Activated T-cell treated with anti-CD3 and anti-CD28 coated beads for 48 hours (primary cell): ENCODE measurements around the gene RUNDC1.
"Not testable (repeated sequence)": the region's sequence is repeated elsewhere in the genome, so short reads cannot be mapped to it uniquely, and the experiment has no call there.

ENCODE experiments used
- DNase-seq: peaks from one replicate; pipeline ENCODE4 v3.0.0-alpha.2; 2020; ENCODE audit warnings: low read depth

Gene RUNDC1

DNA sequence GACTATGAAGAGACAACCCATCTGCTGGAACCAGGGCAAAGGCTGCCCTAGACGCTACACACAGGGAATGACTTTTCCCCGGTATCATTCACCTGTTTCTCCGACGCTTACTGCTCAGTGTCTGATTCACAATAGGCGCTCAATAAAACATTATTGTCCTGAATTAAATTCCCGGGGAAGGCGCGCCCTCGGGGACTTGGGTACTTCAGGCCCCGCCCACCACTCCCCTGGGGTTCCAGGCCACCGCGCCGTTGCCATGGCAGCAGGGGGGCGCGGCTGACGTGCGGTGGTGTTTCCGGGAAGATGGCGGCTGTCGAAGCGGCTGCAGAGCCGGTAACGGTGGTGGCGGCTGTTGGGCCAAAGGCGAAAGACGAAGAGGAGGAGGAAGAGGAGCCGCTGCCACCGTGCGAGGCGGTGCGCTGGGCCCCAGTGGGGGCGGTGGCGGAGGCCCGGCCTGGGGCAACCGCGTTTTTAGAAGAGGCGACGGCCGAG is at the start of gene RUNDC1:
TSS of gene RUNDC1 (plus strand) at position 292 of the 492 bp plus-strand sequence. CDS start at position 304, 12 bp downstream.
- peak; percentile 91 for DNase-seq

DNA sequence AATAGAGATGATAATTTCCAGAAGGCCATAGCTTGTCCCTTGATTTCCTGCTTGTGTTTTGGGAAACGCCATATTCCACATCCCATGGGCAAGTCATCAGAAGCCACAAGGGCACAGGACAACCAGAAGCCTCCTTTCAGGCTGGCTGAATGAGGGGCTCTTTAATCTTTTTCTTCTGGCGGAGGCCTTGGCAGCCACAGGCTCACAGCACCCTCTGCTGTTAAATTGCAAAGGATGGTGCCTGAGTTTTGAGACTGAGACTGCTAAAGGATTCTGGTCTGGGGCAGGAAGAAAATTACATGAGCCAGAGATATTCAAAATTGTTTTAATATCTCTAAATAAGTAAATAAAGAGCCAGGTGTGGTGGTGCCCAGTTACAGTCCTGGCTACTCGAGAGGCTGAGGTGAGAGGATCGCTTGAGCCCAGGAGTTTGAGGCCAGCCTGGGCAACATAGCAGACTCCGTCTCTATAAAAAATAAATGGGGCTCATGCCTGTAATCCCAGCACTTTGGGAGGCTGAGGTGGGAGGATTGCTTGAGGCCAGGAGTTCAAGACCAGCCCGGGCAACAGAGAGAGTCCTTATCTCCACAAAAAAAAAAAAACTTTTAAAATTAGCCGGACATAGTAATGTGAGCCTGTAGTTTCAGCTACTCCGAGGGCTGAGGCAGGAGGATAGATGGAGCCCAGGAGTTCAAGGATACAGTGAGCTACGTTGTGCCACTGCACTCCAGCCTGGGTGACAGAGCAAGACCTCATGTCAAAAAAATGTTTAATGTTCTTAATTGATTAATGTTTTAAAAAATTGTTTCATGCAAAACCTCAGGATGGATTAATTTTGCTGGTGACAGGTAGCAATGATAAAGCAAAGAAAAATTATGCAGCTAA is 42.4 kb upstream of the RUNDC1 start:
- DNase-seq, result peak; percentile 15

DNA sequence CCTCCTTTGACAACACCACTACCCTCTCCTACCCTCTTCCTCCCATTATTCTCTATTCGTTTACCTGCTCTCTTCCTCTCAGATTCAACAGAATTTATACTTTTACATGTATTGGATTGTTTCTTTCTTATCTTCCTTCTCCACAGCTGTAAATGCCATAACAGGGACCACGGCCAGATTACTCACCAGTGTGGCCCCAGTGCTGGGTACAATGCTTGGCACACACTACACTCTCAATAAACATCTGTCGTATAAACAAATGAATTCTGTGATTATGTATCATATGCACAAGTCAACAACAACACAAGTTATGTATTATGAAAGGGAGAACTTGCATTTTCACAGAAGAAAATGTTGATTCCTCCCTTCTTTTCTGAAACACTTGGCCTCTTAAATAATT is 36.2 kb upstream of the RUNDC1 start:
- DNase-seq, result no peak

DNA sequence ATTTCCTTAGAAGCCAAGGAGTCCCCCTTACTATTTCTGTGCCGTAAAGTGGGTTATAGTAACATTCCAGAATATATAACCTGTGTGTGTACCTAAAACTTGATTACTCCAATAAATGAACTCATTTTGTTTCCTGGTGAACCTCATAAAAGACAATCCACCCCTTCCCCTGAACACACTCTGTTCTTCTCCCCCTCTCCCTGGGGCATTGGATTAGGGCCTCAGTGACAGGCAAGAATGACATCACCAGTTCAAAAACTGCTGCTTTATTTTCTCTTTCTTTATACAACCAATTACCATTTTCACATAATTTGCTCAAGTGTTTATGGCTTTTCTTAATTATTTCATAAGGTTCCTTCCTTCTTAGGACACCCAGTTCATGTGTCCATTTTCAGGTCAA is 33.6 kb upstream of the RUNDC1 start:
- DNase-seq, result no peak

DNA sequence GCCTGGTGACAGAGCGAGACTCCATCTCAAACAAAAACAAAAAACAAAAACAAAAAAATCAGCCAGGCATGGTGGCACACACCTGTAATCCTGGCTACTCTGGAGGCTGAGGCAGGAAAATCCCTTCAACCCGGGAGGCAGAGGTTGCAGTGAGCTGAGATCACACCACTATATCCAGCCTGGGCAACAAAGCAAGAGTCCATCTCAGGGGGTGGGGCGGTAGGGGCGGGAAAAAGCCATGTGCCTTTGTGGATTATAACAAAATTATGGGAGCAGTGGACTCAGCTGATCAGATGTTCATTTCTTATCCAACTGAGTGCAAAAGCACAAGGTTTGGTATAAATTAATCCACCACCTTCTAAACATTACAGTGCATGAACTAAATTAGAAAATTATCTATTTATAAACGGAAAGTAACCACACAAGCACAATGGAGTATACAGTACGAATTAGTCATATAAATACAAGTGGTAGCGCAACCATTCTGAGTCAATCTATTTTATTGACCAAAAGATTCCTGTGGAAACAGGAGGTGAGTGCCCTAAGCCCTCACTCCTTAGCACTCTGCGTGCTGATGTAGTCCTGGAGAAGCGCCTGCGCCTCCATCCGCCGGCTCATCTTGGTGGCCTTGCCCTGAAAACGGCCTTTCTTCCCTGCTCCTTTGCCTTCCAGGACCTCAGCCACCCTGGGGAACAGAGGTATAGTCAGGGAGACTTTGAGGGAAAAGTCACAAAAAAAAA is 30.2 kb upstream of the RUNDC1 start:
- DNase-seq, result no peak

DNA sequence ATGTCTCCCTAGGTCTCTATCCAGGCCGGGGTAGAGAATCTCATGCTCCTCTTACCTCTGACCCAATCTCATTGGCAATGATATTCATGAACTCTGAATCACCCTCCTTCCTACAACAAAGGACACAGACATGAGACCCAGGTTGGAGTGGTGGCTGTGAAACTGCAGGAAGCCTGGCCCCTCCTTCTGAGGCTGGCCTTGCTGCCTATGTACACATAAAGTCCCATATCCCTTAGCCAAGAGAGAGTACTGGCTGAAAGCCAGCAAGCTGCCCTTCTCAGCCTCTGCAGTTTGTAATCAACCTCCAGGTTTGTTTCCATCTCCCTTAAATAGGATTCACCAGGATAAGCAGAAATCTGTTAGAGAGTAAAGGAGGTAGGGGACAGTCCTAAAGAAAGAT is 26.7 kb upstream of the RUNDC1 start:
- DNase-seq, result no peak

DNA sequence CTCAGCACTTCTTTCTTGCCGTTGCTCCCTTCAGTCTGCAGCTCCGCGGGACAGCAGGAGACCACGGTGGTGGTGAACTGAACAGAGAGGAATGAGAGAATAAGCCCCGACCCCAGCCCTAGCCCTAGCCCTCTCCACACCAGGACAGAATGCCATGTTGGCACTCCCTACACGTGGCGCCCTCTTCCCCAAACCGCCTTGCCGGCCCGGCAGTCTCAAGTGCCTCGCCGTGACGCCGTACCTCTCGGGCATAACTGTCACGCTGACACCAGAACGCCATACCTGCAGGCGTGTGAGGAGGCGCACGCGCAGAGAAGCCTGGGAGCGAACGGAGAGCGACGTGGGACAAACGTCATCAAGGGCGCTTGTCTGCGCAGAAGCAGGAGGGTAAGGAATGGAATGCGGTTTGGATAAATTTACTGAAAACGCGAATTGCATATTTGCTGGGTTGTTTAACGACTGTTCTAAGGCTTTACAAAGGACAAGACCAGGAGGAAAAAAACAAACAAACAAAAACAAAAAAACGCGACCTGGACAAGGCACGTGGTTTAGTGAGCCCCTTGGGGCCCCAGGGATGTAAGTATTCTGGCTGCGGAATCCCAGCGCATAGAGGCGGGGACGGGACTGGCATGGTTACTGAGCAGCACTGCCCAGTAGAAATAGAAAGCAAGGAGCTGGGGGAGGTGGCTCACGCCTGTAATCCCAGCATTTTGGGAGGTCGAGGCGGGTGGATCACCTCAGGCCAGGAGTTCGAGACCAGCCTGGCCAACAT is 16.0 kb upstream of the RUNDC1 start, which contains the start of gene AARSD1:
TSS of gene AARSD1 (minus strand) at position 294 of the 772 bp plus-strand sequence. CDS start at position 280, 14 bp downstream.
- DNase-seq, result peak; percentile 88

DNA sequence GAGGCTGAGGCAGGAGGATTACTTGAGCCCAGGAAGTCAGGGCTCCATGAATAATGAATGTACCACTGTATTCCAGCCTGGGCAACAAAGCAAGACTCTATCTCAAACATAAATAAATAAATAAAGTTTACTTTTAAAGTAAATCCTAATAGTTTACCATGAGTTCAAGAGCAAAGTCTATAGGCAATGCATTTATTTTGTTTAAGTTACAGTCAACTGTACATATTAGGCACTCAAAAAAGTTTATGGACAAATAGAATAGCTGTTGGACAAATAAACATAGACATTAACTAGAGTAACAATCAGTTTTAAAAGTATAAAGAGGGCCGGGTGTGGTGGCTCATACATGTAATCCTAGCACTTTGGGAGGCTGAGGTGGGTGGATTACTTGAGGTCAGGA is 12.4 kb upstream of the RUNDC1 start:
- no peak for DNase-seq

DNA sequence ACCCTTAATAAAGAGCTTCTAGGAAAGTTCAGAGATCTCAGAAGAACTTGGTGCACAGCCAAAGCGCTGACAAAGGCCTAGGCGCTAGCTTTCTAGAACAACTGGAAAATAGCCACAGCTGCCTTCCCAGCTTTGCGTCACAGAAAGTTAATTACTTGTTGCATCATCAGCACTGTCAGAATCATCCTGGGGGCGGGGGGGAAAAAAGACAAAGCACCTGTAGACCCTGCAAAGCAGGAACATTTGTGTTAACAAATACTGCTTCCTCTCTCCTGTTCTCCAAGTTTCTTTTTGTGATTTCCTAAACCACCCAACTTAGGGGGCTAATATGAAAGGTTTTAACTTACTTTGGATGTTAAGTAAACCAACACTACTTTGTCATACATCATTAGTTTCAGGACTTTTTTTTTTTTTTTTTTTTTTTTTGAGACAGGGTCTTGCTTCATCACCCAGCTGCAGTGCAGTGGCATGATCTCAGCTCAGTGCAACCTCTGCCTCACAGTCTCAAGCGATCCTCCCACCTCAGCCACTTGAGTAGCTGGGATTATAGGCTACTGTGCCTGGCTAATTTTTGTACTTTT is 11.3 kb upstream of the RUNDC1 start:
- DNase-seq, result no peak

DNA sequence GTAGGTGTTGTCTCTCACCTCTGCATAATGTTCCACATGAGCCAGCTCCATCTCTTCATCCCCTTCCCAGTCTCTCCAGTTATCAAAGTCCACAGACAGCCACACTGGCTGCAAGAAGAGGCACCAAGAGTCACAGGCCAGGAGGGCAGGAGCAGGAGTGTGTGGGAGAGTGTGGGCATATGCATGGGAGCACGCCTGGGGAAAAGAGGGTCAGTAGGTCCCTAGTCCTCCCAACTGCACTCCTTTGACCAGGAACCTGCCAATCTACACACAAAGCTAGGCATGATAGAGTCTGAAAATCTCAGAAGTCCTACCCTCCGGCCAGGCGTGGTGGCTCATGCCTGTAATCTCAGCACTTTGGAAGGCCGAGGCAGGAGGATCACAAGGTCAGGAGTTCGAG is 8.8 kb upstream of the RUNDC1 start:
- no peak for DNase-seq

DNA sequence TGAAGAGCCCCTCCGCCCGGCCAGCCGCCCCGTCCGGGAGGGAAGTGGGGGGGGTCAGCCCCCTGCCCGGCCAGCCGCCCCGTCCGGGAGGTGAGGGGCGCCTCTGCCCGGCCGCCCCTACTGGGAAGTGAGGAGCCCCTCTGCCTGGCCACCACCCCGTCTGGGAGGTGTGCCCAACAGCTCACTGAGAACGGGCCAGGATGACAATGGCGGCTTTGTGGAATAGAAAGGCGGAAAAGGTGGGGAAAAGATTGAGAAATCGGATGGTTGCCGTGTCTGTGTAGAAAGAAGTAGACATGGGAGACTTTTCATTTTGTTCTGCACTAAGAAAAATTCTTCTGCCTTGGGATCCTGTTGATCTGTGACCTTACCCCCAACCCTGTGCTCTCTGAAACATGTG is 7.0 kb upstream of the RUNDC1 start:
- DNase-seq, result not testable (repeated sequence)

DNA sequence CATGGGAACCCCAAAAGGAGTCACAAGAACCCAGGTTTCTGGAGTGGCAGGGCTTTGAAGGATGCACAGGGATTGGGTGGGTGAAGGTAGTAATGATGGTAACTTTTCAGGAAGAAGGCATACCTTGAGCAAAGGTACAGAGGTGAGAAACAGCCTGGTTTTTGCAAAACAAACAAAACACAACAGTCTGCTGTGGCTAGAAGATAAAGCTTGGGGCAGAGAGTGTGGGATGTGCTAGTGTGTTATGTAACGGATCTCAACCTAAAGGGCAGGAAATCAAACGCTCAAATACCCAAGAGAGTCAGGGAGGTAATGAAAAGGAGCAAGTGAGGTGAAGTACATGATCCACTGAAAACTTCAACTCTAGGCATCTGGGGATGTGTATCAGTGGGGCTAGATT is 5.1 kb upstream of the RUNDC1 start:
- DNase-seq, result no peak

DNA sequence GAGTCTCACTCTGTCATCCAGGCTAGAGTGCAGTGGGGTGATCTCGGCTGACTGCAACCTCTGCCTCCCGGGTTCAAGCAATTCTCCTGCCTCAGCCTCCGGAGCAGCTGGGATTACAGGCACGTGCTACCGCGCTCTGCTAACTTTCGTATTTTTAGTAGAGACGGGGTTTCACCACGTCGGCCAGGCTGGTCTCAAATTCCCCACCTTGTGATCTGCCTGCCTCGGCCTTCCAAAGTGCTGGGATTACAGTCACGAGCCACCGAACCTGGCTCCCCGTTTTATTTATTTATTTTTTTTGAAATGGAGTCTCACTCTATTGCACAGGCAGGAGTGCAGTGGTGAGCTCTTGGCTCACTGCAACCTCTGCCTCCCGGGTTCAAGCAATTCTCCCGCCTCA is 4.7 kb upstream of the RUNDC1 start:
- DNase-seq, result not testable (repeated sequence)

DNA sequence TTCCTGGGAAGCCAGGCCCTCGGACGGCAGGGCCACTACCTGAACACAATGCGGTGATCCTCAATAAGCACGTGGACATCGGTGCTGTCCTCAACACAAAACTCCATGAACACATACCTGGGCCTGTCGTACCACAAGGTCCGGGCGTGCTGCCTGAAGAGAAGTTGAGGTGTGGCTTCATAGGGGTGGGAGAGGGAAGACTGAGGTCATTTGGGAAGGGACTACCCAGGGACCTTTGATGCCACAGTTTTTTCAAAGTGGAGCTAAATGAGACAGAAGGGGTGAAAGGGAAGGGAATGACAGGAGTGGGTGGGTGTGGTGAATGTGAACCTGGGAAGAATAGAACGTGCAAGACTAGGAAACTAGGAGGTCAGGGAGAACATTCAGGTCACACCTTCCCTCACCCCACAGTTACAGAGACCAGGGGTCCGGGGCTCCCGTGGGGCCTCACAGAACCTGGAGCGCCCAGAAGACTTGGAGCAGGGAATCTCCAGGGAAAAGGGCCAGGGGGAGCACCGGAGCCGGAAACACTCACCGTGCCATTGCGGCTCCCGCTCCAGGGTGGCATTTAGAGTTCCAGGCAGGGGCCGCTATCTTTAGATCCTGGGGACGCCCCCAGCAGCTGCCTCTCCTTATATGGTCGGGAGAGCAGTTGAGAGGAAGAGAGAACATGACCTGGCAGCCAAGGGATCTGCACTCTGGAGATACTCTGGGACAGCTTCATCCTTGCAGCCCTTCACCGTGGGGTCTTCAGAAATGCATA is 673 bp upstream of the RUNDC1 start, which contains the start of gene PTGES3L:
TSS of gene PTGES3L (minus strand) at position 570 of the 763 bp plus-strand sequence. CDS start at position 543, 27 bp downstream.
- peak; percentile 25 for DNase-seq

DNA sequence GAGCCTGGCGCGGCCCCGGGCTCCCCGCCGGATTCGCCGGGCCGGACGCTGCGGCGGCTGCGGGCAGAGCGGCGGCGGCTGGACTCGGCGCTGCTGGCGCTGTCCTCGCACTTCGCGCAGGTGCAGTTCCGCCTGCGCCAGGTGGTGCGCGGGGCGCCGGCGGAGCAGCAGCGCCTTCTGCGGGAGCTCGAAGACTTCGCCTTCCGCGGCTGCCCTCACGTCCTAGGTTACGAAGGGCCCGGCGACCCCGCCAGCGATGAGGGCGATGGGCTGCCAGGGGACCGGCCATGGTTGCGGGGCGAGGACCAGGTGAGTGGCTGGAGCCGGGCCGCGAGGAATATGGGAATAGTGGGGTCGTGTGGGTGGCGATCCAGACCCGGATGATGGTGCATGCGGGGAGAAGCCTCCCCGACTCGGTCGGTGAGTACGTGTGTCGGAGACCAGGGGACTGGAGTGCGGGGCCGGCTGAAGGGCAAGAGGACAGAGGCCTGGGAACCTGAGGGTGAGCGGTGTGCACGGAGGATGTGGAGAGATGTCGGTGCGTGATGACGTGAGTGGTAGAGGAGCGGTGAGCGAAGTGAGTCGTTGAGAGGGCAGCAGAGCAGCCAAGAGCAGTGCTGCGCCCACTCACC is 517 bp downstream of the RUNDC1 start:
- DNase-seq, result peak; percentile 64

DNA sequence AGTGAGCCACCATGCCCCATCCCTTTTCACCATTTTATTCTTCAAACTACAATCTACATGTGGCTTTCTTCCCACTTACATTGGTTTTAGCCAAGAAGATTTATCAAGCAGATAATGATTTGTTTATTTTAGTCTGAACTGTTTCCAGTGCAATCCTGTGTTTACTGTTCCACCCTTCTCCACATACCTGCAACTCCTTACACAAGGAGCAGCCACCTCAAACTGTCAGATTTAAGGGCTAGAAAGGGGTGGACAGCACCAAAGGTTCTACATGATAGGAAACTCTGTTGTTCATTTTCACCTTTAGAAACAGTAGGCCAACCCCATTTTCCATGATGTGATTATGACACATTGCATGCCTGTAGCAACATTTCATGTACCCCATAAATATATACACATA is 1.9 kb downstream of the RUNDC1 start:
- no peak for DNase-seq

DNA sequence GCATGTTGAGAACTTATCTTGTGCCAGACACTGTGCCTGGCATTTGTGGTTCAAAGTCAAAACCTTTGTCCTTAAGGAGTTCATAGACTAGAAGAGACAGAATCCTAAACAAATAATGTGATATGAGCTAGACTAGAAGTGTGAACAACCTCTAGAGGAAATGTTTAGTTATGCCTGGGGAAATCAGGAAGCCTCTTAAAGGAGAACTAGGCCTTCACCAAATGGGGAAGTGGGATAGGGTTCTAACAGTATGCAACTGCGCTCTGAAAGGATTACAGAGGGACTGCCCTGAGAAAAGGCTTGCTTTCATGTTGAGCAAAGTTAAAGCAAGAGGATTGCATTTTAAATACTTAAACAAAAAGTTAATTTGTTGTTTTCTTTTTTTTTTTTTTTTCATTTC is 4.9 kb downstream of the RUNDC1 start:
- DNase-seq, result no peak

DNA sequence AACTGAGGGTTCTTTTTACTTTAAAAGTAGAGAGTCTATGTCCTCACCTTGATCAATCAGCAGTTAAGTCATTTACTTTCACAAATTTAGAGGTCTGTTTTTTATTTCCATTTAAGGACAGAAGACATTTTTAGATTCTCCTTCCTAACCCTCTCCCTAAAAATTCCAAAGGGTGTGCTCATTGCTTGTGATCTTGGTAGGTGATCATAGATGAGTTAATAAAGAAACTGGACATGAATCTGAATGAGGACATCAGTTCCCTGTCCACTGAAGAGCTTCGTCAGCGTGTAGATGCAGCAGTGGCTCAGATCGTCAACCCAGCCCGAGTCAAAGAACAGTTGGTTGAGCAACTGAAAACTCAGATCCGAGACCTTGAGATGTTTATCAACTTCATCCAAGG is 8.8 kb downstream of the RUNDC1 start:
- DNase-seq, result no peak

DNA sequence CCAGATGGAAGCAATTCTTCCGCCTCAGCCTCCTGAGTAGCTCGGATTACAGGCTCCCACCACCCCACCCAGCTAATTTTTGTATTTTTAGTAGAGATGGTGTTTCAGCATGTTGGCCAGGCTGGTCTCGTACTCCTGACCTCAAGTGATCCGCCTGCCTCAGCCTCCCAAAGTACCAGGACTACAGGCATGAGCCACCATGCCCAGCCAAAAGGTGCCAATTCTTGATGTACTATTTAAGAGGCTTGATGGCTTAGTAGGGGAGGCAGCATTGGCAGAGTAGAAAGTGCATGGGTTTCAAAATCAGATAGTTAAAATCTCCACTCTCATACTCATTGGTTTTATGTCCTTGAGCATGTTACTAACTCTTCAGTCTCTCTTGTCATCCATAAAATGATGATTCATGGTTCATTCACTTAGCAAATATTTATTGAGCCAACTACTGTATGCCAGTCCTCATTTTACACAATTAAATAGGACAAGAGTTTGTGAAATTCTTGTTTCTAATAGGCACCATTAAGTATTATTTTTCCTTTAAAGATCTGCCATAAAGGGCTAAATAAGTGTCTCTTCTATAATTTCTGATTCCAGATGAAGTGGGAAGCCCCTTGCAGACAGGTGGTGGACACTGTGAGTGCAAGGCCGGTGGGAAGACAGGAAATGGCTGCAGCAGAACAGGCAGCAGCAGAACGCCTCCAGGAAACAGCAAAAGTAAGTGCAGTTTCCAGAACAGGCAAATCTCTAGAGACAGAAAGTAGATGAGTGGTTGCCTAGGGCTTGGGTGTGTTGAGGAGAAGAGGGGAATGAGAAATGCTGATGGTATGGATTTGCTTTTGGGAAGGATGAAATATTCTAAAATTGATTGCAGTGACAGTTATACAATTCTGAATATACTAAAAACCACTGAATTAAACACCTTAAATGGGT is 9.6 kb downstream of the RUNDC1 start:
- no peak for DNase-seq
